ENCODE measurements around the gene GMPPB. TPM values are rescaled to one million over a fixed set of nuclear protein-coding genes. Genes with fewer than 3 reads are reported as not detected.

The GMPPB gene
- polyA plus RNA-seq, 3 donors = 14.7 to 17.6 (median 17.6) TPM

DNA sequence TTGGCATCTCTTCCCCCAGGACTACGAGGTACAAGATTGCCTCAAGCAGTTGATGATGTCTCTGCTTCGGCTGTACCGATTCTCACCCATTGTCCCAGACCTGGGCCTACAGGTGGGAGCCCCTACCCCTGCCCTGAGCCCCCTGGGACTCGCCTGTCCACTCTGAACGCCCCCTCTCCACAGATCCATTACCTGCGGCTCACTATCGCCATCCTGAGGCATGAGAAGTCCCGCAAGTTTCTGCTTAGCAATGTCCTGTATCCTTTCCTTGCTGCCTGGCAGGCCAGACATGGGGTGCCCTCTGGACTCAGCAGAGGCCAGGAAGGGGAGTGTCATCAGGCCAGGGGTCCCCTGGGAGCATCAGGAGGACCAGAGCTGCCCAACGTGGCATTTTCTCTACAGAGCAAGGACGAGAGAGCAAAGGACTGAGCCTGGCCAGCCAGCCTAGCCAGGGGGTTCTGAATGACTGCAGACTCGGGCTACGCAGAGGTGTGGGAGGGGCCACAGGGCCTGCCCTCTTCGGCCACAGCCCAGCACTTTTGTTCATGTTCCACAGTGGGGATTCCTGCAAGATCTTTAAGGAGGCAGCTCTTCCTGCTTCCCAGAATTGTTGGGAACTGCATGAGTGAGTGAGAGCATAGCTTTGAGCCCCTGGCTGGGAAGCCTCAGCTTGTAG, 23.2 kb downstream of the GMPPB start:
- H3K4me2 ChIP-seq (replicated peaks; ENCODE audit: extremely low read depth, low read length, poor library complexity, severe bottlenecking) = no peak overlapping the region
- H2AFZ ChIP-seq (ENCODE audit: insufficient read depth, low read depth, low read length, poor library complexity, severe bottlenecking) = no peak overlapping the region
- H3K9me3 ChIP-seq (replicated peaks in 1 of 2; ENCODE audit: control insufficient read depth in 1 of 2, insufficient read depth in 1 of 2, low read length in 2 of 2) = no peaks in the 10 kb centered on the region
- H3K27me3 ChIP-seq (ENCODE audit: control insufficient read depth in 2 of 2, insufficient read depth in 2 of 2, low read length in 2 of 2) = no peaks in the 10 kb centered on the region
- H3K9ac ChIP-seq (ENCODE audit: insufficient read depth, low read length, poor library complexity, severe bottlenecking) = no peak overlapping the region
- no peaks in the 10 kb centered on the region for H3K4me1 Mint-ChIP-seq
- intact Hi-C loops (cut with micrococcal nuclease) = loop anchor here (5.0 kb wide), 1 partner anchor 137 kb away; no protein-coding TSS in a partner anchor
- no peak for TF ChIP-seq CTCF (IDR thresholded peaks at IDR 0.05)
- DNase-seq = no peak
- H3K27ac Mint-ChIP-seq = peak overlapping the region in 2 of 7 donors; percentile 26 to 71
- H4K20me1 ChIP-seq (ENCODE audit: insufficient read depth, low read length) = peaks cover 6% of the 10 kb centered on the region
- peaks cover 55 to 88% of the 10 kb centered on the region in 2 donors for H3K36me3 Mint-ChIP-seq
- 93% methylated on average over 12 of the region's 13 CpGs for WGBS (ENCODE audit: insufficient coverage)
- H3K4me3 Mint-ChIP-seq = no peak overlapping the region
- no peaks in the 10 kb centered on the region for H3K79me2 ChIP-seq (ENCODE audit: insufficient read depth, low read length)
- H3K27ac ChIP-seq (ENCODE audit: low read depth in 1 of 2, low read length in 2 of 2) = no peak overlapping the region
- H3K27me3 Mint-ChIP-seq (ENCODE audit: low read depth in 3 of 3) = peaks cover 0 to 2% (median 0%) of the 10 kb centered on the region in 3 donors
- peaks cover 76 to 89% of the 10 kb centered on the region in 2 donors for H3K36me3 ChIP-seq (replicated peaks in 1 of 2; ENCODE audit: control insufficient read depth in 1 of 2, insufficient read depth in 2 of 2, low read length in 2 of 2)
- H3K4me1 ChIP-seq (ENCODE audit: control insufficient read depth in 1 of 2, insufficient read depth in 2 of 2, low read length in 2 of 2) = no peaks in the 10 kb centered on the region
- no peak overlapping the region for H3K4me3 ChIP-seq (replicated peaks in 1 of 3; ENCODE audit: low read depth in 2 of 3, low read length in 3 of 3)
- no peaks in the 10 kb centered on the region for H3K9me3 Mint-ChIP-seq

- intact Hi-C loops (cut with micrococcal nuclease) = loop anchor here (5.0 kb wide), 1 partner anchor 137 kb away; no protein-coding TSS in a partner anchor
- no peak overlapping the region for H3K4me3 Mint-ChIP-seq
Observed at GRCh38 chr3:49700014-49700413, 23.7 kb downstream of the GMPPB start.

More at GRCh38 chr3:49700014-49700413, 23.7 kb downstream of the GMPPB start:
- 94% methylated on average over 8 of the region's 8 CpGs for WGBS (ENCODE audit: insufficient coverage)
- H3K27me3 Mint-ChIP-seq (ENCODE audit: low read depth in 3 of 3) = peaks cover 0 to 2% (median 0%) of the 10 kb centered on the region in 3 donors
- no peaks in the 10 kb centered on the region for H3K9me3 Mint-ChIP-seq
- no peaks in the 10 kb centered on the region for H3K79me2 ChIP-seq (ENCODE audit: insufficient read depth, low read length)
- H3K27me3 ChIP-seq (ENCODE audit: control insufficient read depth in 2 of 2, insufficient read depth in 2 of 2, low read length in 2 of 2) = no peaks in the 10 kb centered on the region
- H2AFZ ChIP-seq (ENCODE audit: insufficient read depth, low read depth, low read length, poor library complexity, severe bottlenecking) = no peak overlapping the region
- peak overlapping the region in 1 of 7 donors; percentile 26 for H3K27ac Mint-ChIP-seq
- H3K4me3 ChIP-seq (replicated peaks in 1 of 3; ENCODE audit: low read depth in 2 of 3, low read length in 3 of 3) = no peak overlapping the region
- peaks cover 7% of the 10 kb centered on the region for H4K20me1 ChIP-seq (ENCODE audit: insufficient read depth, low read length)
- no peak overlapping the region for H3K27ac ChIP-seq (ENCODE audit: low read depth in 1 of 2, low read length in 2 of 2)
- TF ChIP-seq CTCF (IDR thresholded peaks at IDR 0.05) = no peak
- H3K4me2 ChIP-seq (replicated peaks; ENCODE audit: extremely low read depth, low read length, poor library complexity, severe bottlenecking) = no peak overlapping the region
- no peaks in the 10 kb centered on the region for H3K4me1 ChIP-seq (ENCODE audit: control insufficient read depth in 1 of 2, insufficient read depth in 2 of 2, low read length in 2 of 2)
- H3K36me3 Mint-ChIP-seq = peaks cover 51 to 82% of the 10 kb centered on the region in 2 donors
- H3K9ac ChIP-seq (ENCODE audit: insufficient read depth, low read length, poor library complexity, severe bottlenecking) = no peak overlapping the region
- no peaks in the 10 kb centered on the region for H3K9me3 ChIP-seq (replicated peaks in 1 of 2; ENCODE audit: control insufficient read depth in 1 of 2, insufficient read depth in 1 of 2, low read length in 2 of 2)
- no peak for DNase-seq
- H3K36me3 ChIP-seq (replicated peaks in 1 of 2; ENCODE audit: control insufficient read depth in 1 of 2, insufficient read depth in 2 of 2, low read length in 2 of 2) = peaks cover 70 to 83% of the 10 kb centered on the region in 2 donors
- H3K4me1 Mint-ChIP-seq = no peaks in the 10 kb centered on the region

Measured in CD14-positive monocyte (primary cell).